GM12874 (cell line): Measurements from ENCODE around the gene PARD3.

ENCODE experiments used
- TF ChIP-seq, protein P1 (sequence below): IDR thresholded peaks from 2 replicates; pipeline ENCODE4 v1.5.1; 2011; ENCODE audit warnings: low read depth, mild to moderate bottlenecking, control low read depth, low read length, moderate library complexity; ENCODE audit not compliant: insufficient read depth

PARD3 gene

DNA sequence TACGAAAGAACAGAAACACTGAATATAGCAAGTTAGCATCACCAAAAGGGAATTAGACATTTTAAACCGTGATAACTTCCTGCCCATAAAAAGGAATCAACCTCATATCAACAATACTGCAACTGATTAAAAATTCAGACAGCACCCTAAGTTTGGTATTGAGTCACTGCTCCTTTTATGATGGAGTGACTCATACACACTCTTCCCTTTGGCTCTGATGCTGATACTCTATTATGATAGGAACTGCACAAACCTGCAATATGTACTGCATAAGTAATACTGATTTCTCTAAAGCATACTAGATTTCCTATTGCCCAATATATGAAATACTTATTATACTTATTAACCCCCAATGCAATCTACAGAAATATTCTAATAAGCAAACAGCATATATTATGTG, 118.7 kb downstream of the PARD3 start:
- TF ChIP-seq, protein P1, sequence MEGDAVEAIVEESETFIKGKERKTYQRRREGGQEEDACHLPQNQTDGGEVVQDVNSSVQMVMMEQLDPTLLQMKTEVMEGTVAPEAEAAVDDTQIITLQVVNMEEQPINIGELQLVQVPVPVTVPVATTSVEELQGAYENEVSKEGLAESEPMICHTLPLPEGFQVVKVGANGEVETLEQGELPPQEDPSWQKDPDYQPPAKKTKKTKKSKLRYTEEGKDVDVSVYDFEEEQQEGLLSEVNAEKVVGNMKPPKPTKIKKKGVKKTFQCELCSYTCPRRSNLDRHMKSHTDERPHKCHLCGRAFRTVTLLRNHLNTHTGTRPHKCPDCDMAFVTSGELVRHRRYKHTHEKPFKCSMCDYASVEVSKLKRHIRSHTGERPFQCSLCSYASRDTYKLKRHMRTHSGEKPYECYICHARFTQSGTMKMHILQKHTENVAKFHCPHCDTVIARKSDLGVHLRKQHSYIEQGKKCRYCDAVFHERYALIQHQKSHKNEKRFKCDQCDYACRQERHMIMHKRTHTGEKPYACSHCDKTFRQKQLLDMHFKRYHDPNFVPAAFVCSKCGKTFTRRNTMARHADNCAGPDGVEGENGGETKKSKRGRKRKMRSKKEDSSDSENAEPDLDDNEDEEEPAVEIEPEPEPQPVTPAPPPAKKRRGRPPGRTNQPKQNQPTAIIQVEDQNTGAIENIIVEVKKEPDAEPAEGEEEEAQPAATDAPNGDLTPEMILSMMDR = no peak

DNA sequence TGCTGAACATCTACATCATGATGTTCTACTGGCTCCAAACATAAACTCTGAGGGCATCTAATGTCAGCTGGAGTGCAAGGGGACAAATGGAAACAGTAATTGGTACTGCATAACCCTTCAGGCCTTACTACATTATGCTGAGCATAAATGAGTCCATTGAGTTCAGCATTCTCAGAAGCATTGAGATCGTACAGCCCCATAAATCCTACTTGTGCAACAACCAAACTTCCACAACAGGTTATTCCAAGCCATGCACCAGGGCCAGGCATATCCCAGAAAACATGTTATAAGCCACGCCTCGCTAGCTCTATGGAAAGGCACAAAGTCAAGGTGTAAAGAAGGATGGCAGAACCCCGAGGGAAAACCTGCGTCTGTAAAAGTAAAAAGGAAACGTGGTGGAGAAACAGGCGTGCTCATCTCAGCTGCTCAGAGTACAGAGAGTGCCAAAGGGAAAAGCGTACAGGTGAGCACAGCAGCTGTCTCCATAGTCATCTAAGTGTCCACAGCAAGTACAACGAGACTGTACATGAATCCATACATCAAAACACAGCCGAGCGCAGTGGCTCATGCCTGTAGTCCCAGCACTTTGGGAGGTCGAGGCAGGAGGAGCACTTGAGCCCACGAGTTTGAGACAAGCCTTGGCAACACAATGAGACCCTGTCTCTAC, 124.6 kb downstream of the PARD3 start:
- TF ChIP-seq, protein P1 = no peak

DNA sequence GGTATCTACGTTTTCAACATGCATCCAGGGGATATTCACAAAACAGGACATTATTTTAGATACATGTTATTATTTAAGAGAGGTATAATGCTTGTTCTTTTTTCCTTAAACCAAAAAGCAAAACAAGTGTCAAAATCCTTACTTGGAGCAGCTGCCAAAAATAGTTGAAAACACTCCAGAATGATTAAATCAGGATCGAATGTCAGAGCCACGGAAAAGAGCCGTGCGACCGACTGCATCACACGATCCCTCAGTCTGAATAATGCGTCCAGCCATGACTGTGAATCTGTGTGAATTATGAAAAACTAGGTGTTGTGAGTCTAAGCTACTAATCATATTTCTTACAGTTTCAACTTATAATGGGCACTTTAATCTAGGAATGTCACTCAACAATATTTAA, 126.0 kb downstream of the PARD3 start:
- TF ChIP-seq, protein P1 = no peak

DNA sequence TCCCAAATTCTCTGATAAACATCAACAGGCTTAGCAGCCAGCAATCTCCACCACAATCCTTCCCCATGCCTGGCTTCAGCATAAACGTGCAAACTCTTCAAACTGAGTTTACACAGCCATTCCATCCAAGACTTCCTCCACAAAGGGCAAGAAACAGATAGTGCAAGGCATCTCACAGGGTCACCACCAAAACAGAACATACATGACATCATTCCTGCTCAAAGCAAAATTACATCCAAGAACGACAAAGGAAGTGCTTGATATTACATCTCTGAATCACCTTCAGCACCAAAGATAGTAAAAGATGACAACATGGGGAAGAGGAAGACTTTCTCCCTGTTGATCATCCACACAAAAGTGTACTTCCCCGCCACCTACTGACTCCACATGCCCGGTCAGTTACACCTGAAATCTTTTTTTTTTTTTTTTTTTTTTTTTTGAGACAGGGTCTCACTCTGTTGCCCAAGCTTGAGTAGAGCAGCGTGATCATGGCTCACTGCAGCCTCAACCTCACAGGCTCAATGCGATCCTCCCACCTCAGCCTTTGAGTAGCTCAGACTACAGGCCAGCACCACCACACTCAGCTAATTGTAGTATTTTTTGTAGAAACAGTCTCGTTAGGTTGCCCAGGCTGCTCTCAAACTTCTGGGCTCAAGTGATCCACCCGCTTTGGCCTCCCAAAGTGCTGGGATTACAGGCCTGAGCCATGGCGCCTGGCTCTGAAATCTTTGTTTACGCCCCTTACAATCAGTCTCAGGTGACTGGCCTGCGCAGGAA, 127.5 kb downstream of the PARD3 start:
- TF ChIP-seq, protein P1 = no peak

DNA sequence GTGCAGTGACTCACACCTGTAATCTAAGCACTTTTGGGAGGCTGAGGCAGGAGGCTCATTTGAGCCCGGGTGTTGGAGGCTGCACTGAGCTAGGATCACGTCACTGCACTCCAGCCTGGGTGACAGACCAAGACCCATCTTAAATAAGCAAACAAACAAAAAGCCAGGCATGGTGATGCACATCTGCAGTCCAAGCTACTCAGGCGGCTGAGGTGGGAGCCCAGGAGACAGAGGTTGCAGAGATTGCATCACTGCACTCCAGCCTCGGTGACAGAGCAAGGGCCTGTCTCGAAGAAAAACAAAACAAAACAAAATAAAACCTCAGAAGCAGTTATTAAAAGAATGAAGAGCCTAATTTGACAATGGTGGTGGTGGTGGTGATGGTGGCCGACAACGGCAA, 132.5 kb downstream of the PARD3 start:
- TF ChIP-seq, protein P1 = no peak

DNA sequence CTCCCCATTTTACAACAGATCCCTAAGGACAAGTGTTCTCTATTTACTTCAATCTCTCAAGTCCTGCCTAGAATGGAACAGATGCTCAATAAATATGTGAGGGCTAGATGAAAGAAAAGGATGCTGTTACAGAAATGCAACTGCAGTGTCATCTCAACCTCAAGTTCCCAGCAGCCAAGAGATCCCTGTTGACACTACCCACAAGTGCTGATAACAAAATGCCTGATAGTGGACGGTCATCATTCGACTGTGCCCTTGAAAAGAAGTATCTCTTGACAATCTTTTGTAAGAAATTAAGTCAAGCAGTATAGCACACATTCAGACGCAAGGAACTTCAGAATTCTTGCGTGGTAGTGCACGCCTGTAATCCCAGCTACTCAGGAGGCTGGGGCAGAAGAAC, 133.2 kb downstream of the PARD3 start:
- TF ChIP-seq, protein P1 = no peak

DNA sequence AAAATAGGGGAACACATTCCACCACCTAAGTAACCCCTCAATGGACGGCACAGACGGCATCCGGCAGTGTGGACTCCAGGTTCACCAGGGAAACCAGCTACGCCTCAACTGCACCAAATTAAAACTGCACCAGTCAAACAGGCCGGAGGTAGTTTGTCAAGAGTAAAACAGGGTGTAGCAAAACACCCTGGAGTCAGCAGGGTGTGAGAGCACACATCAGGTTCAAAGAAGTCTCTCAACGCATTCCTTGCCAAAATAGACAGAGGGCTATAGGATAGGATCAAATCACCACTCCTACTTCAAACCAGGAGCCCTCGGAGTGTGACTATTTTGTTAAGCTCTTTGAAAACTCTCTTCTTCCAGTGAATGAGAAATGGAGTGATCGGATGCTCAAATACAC, 135.9 kb downstream of the PARD3 start:
- TF ChIP-seq, protein P1 = no peak
